Ishikawa (cell line): ENCODE results near the gene PCLO.

ENCODE experiments used
- CEBPB ChIP-seq: IDR thresholded peaks from 2 replicates; pipeline ENCODE4 v1.6.1; 2012
- CREB1 ChIP-seq: IDR thresholded peaks from 2 replicates; pipeline ENCODE4 v1.6.1; 2012; ENCODE audit warnings: low read depth
- EGR1 ChIP-seq: IDR thresholded peaks from 2 replicates; pipeline ENCODE4 v1.6.1; 2012
- EP300 ChIP-seq: IDR thresholded peaks from 2 replicates; pipeline ENCODE4 v1.6.1; 2012; ENCODE audit warnings: borderline replicate concordance
- FOXM1 ChIP-seq: IDR thresholded peaks from 2 replicates; pipeline ENCODE4 v1.6.1; 2012; ENCODE audit warnings: low read depth, borderline replicate concordance
- MAX ChIP-seq: IDR thresholded peaks from 2 replicates; pipeline ENCODE4 v1.6.1; 2012
- NFIC ChIP-seq: IDR thresholded peaks from 2 replicates; pipeline ENCODE4 v1.6.1; 2012
- RAD21 ChIP-seq: IDR thresholded peaks from 2 replicates; pipeline ENCODE4 v1.6.1; 2012; ENCODE audit warnings: low read depth
- REST ChIP-seq: IDR thresholded peaks from 2 replicates; pipeline ENCODE4 v1.6.1; 2012; ENCODE audit warnings: low read depth, mild to moderate bottlenecking
- TAF1 ChIP-seq: IDR thresholded peaks from 2 replicates; pipeline ENCODE4 v1.6.1; 2012; ENCODE audit warnings: low read depth, mild to moderate bottlenecking
- TCF12 ChIP-seq: IDR thresholded peaks from 2 replicates; pipeline ENCODE4 v1.6.1; 2012; ENCODE audit warnings: low read depth
- TEAD4 ChIP-seq: IDR thresholded peaks from 2 replicates; pipeline ENCODE4 v1.6.1; 2012
- USF1 ChIP-seq: IDR thresholded peaks from 2 replicates; pipeline ENCODE4 v1.6.1; 2012
- YY1 ChIP-seq: IDR thresholded peaks from 2 replicates; pipeline ENCODE4 v1.6.1; 2012; ENCODE audit warnings: low read depth
- ZBTB7A ChIP-seq: IDR thresholded peaks from 2 replicates; pipeline ENCODE4 v1.6.1; 2012; ENCODE audit warnings: low read depth

Gene PCLO

GRCh38 chr7:83036721-83037380 is 125.8 kb downstream of the PCLO start:
- TF ChIP-seq CREB1 = no peak
- no peak for TF ChIP-seq TAF1
- TF ChIP-seq EGR1 = no peak
- no peak for TF ChIP-seq TCF12
- TF ChIP-seq FOXM1 = no peak
- TF ChIP-seq REST = no peak
- no peak for TF ChIP-seq YY1
- no peak for TF ChIP-seq USF1
- TF ChIP-seq ZBTB7A = no peak
- TF ChIP-seq TEAD4 = no peak
- no peak for TF ChIP-seq NFIC
- no peak for TF ChIP-seq EP300
- TF ChIP-seq MAX = no peak
- no peak for TF ChIP-seq CEBPB
- TF ChIP-seq RAD21 = no peak

GRCh38 chr7:83036130-83036529 is 126.6 kb downstream of the PCLO start:
- TF ChIP-seq FOXM1 (no peak), TAF1 (no peak), REST (no peak), YY1 (no peak), MAX (no peak), RAD21 (no peak), TCF12 (no peak), USF1 (no peak), EP300 (no peak), CREB1 (no peak), ZBTB7A (no peak), EGR1 (no peak), TEAD4 (no peak), CEBPB (no peak), NFIC (no peak)

GRCh38 chr7:83032195-83032594 is 130.5 kb downstream of the PCLO start:
- no peak for TF ChIP-seq EGR1
- TF ChIP-seq MAX = no peak
- no peak for TF ChIP-seq USF1
- TF ChIP-seq NFIC = no peak
- no peak for TF ChIP-seq TCF12
- no peak for TF ChIP-seq CEBPB

GRCh38 chr7:83021032-83021431 is 141.7 kb downstream of the PCLO start:
- TF ChIP-seq REST (no peak), RAD21 (no peak), CREB1 (no peak), TEAD4 (no peak), TCF12 (no peak), EP300 (no peak), EGR1 (no peak)
